HFF-Myc (cell line): ENCODE results near the gene IQSEC3.

ENCODE experiments used
- DNase-seq: peaks from one replicate; pipeline ENCODE4 v3.0.0-alpha.2; 2011; ENCODE audit warnings: low read depth; ENCODE audit errors: extremely low read depth
- H3K4me3 ChIP-seq: replicated peaks from 2 replicates; pipeline ENCODE4 v1.5.1; 2011; ENCODE audit warnings: low read depth, mild to moderate bottlenecking, control low read depth, low read length
- TF ChIP-seq, protein P1 (sequence below): IDR thresholded peaks from 2 replicates; pipeline ENCODE4 v1.5.1; 2012; ENCODE audit warnings: mild to moderate bottlenecking, low read depth, low read length, control low read depth; ENCODE audit errors: missing control alignments

IQSEC3 gene

DNA sequence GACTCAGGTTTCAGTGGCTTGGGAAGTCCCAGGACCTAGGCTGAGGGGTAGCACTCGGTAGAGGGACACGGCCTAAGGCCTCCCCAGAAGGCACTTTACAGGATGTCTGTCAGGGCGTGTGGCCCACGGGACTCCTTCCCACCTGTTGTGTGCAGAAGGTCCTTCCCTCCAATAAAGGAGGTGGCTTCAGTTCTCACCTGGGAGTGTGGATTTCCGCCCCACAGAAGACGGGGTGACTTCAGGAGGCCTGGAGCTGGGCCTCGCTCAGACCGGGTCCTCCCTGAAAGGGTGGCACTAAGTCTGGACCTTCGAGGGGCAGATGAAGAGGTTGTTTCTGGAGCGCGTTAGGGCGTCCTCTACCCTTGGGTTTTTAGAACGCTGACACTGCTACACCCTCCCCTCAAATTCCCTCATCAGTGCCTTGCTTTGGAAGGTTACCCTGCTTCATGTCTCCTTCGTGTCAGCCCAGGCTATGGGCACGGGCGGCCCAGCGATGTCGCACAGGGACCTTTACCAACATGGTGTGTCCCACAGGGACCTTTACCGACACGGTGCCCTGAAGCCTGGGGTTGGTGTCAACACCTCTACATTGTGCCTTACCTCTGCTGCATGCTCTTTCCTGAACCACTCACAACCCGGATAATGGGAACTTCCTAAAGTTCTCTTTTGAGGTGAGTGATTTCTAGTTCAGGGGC, 140.3 kb downstream of the IQSEC3 start:
- DNase-seq: no peak
- TF ChIP-seq, protein P1, sequence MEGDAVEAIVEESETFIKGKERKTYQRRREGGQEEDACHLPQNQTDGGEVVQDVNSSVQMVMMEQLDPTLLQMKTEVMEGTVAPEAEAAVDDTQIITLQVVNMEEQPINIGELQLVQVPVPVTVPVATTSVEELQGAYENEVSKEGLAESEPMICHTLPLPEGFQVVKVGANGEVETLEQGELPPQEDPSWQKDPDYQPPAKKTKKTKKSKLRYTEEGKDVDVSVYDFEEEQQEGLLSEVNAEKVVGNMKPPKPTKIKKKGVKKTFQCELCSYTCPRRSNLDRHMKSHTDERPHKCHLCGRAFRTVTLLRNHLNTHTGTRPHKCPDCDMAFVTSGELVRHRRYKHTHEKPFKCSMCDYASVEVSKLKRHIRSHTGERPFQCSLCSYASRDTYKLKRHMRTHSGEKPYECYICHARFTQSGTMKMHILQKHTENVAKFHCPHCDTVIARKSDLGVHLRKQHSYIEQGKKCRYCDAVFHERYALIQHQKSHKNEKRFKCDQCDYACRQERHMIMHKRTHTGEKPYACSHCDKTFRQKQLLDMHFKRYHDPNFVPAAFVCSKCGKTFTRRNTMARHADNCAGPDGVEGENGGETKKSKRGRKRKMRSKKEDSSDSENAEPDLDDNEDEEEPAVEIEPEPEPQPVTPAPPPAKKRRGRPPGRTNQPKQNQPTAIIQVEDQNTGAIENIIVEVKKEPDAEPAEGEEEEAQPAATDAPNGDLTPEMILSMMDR: no peak
- H3K4me3 ChIP-seq: no peak overlapping the region

DNA sequence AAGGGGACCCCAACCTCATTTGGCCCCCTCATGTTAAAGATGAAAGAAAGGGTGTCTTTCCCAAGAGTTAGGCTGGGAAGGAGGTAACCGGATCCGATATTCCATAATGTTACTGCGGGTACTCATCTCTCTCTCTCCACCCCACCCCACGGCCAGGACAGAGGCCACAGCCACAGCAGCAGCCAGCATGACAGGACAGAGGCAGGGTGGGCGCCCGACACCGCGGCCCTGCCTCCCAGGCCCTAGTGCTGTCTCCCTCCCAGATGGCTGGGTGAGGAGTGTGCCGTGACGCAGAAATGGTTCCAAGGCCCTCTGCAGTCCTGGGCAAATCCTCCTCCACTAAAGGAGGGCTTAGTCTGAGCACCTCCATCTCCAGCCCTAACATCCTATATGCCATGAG, 141.2 kb downstream of the IQSEC3 start:
- DNase-seq: no peak
- no peak overlapping the region for H3K4me3 ChIP-seq
- TF ChIP-seq, protein P1: no peak

DNA sequence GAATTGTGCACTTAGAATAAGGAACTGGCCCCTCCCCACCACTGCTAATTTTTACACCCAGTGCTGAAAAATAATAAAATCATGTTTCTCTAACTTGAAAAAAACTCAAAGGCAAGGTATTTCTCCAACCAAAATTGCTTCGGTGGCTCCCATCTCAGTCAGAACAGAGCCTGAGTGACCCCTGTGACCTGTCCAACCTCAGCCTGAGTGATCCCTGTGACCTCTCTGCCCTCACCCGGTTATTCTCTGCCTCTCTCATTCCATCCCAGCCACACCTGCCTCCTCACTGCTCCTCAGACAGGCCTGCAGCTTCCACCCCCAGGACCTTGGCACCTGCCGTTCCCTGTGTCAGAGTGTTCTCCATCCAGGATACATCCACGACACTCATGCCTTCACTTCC, 142.2 kb downstream of the IQSEC3 start:
- no peak for DNase-seq
- no peak overlapping the region for H3K4me3 ChIP-seq
- TF ChIP-seq, protein P1: no peak

DNA sequence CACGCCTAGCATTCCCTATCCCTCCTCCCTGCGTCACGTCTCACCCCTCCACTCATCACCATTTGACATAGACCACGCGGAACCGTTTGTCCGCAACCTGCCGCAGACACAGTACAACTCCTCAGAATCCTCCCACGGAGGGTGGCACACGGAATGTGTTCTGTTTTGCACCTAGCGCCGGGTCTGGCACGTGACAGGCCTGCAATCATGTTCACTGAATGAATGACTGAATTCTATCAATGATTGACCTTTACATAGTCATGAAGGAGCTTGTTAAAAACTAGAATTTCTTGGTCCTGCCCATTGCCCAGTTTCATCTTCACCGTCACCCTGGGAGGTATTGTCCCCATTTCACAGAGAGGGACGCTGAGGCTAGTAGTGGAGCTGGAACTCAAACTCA, 142.7 kb downstream of the IQSEC3 start:
- H3K4me3 ChIP-seq: no peak overlapping the region
- DNase-seq: no peak
- TF ChIP-seq, protein P1: no peak

DNA sequence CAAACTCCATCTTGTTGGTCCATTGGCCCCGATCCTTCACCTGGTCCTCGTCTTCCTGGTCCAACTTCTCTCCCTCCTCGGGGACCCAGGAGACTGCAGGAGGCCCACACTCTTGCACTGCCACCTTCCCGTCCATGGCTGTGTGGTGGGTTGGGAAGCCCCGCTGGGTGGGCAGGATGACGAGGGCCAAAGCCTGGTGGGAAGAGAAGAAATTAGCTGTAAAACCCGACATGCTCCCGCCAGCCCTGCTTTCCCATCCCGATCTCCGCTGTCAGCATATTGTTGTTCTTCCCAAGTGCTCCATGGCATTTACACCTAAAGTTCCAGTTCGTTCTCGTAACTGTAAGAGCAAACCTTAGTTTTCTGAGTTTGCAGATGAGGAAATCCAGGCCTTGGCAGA, 143.3 kb downstream of the IQSEC3 start:
- H3K4me3 ChIP-seq: no peak overlapping the region
- TF ChIP-seq, protein P1: no peak
- DNase-seq: no peak

DNA sequence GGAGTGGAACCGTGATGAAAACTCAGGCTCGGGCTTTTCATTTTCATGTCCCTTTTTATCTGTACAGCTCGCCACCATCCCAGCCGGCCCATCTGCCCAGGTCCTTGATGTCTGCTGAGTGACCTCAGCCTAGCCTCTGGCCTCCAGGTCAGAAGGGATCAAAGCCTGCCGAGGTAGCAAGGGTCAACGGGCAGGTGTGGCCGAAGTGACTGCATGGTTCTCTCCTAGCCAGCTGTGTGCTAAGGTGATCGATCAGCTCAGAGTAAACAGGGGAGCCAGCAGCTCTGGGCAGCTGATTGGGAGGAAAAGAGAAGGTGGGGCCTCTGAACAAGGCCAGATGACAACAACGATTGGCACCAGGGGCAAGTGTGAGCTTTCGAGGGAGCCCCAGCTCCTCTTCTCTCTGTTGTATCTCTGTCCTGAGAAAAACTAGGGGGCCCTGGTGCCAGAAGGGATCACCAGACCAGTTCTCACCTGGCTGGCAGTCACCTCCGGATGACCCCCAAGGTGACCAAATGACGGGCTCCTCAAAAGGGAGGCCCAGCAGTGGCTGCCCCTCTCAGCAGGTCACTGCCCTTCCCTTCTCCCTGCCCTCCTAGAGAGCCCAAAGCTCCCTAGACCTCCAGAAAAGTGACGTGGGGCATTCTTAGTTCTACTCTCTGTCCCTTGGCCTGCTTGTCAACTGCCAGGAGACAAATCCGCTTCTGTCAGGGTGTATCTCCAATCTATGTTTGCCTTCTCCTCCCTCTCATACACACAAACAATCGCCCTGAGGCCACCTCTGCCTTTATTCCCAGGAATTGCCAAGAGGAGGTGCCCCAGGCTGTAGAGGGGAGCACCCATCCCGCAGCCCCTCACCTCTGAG, 143.9 kb downstream of the IQSEC3 start:
- TF ChIP-seq, protein P1: no peak
- no peak for DNase-seq

More for the DNA sequence above, 143.9 kb downstream of the IQSEC3 start:
- H3K4me3 ChIP-seq: no peak overlapping the region
